GM18520 (cell line): Measurements from ENCODE around the gene NRBP1.
A peak's percentile ranks its signal among the peaks of the same experiment; 100 is the strongest.

Experiments used
- ATAC-seq: cut with Tn5 transposase; IDR thresholded peaks from one replicate; pipeline ENCODE4 v1.9.1; 2021; ENCODE audit not compliant: unreplicated experiment

Gene NRBP1

GRCh38 chr2:27489498-27490397 is 61.3 kb downstream of the NRBP1 start, which contains the start of gene IFT172:
Gene IFT172, minus strand, starts transcription at chr2:27489743. Its CDS starts 90 bp downstream, at chr2:27489653.
- peak; percentile 94 for ATAC-seq
